SU-DHL-6 (cell line): ENCODE measurements around the gene TYMS.

Source experiments
- H2AFZ ChIP-seq: fragments of 200-600 bp; sonication (generic); 2 replicates; pipeline ENCODE4 v1.6.1; 2014; ENCODE audit warnings: low read depth, mild to moderate bottlenecking, moderate library complexity, mixed read lengths, antibody characterized with exemption, low read length; ENCODE audit not compliant: severe bottlenecking
- H3F3A ChIP-seq: fragments of 200-600 bp; shearing (Covaris generic); 2 replicates; pipeline ENCODE4 v1.6.0; 2016; ENCODE audit warnings: antibody characterized with exemption, mild to moderate bottlenecking; ENCODE audit not compliant: insufficient read depth
- H3K27ac ChIP-seq: fragments of 200-600 bp; sonication (generic); 2 replicates; pipeline ENCODE4 v1.5.1; 2016; ENCODE audit warnings: low read depth, mild to moderate bottlenecking, low read length, moderate library complexity, mixed read lengths
- H3K27me3 ChIP-seq: fragments of 200-600 bp; sonication (generic), shearing (Covaris generic); 2 replicates; pipeline ENCODE4 v1.6.0; 2014; ENCODE audit warnings: mild to moderate bottlenecking, low read length
- H3K36me3 ChIP-seq: fragments of 200-600 bp; sonication (generic); 2 replicates; pipeline ENCODE4 v1.6.1; 2014; ENCODE audit warnings: mild to moderate bottlenecking, low read length, mixed read lengths
- H3K4me2 ChIP-seq: fragments of 300-600, 200-600 bp; shearing (Covaris generic), sonication (generic); 2 replicates; pipeline ENCODE4 v1.6.0; 2014; ENCODE audit warnings: low read length, low read depth, mild to moderate bottlenecking; ENCODE audit not compliant: poor library complexity, severe bottlenecking
- H3K4me3 ChIP-seq: fragments of 200-600 bp; sonication (generic); 2 replicates; pipeline ENCODE4 v1.5.1; 2014; ENCODE audit warnings: antibody characterized with exemption, low read length, mild to moderate bottlenecking, mixed read lengths; ENCODE audit not compliant: insufficient read depth, poor library complexity, severe bottlenecking
- H3K79me2 ChIP-seq: fragments of 200-600 bp; sonication (generic); 2 replicates; pipeline ENCODE4 v1.6.1; 2014; ENCODE audit warnings: mild to moderate bottlenecking, low read length, moderate library complexity; ENCODE audit not compliant: insufficient read depth
- H3K9ac ChIP-seq: fragments of 200-600 bp; sonication (generic); 2 replicates; pipeline ENCODE4 v1.7.0; 2014; ENCODE audit warnings: mild to moderate bottlenecking, low read length
- H3K9me2 ChIP-seq: fragments of 200-600 bp; sonication (generic); replicated peaks from 2 replicates; pipeline ENCODE4 v1.6.1; 2014; ENCODE audit warnings: low read length; ENCODE audit not compliant: insufficient read depth
- H3K9me3 ChIP-seq: fragments of 200-600 bp; sonication (generic); 2 replicates; pipeline ENCODE4 v1.6.1; 2014; ENCODE audit warnings: low read length, mixed read lengths; ENCODE audit not compliant: insufficient read depth
- H4K20me1 ChIP-seq: fragments of 200-600 bp; sonication (generic); 2 replicates; pipeline ENCODE4 v1.6.1; 2014; ENCODE audit warnings: low read depth, mild to moderate bottlenecking, antibody characterized with exemption, low read length, moderate library complexity, mixed read lengths
- CTCF ChIP-seq: fragments of 200-600 bp; sonication (generic); IDR thresholded peaks from one replicate; pipeline ENCODE4 v1.5.1; 2017; ENCODE audit warnings: antibody characterized with exemption, mild to moderate bottlenecking, low read length, moderate library complexity; ENCODE audit not compliant: insufficient read depth, poor library complexity, severe bottlenecking
- EZH2phosphoT487 ChIP-seq: fragments of 200-600 bp; sonication (generic), shearing (Covaris generic); conservative IDR thresholded peaks from 2 replicates; pipeline ENCODE4 v1.6.1; 2018; ENCODE audit warnings: mild to moderate bottlenecking, antibody characterized with exemption, low read length, moderate library complexity, mixed read lengths

Gene TYMS

DNA sequence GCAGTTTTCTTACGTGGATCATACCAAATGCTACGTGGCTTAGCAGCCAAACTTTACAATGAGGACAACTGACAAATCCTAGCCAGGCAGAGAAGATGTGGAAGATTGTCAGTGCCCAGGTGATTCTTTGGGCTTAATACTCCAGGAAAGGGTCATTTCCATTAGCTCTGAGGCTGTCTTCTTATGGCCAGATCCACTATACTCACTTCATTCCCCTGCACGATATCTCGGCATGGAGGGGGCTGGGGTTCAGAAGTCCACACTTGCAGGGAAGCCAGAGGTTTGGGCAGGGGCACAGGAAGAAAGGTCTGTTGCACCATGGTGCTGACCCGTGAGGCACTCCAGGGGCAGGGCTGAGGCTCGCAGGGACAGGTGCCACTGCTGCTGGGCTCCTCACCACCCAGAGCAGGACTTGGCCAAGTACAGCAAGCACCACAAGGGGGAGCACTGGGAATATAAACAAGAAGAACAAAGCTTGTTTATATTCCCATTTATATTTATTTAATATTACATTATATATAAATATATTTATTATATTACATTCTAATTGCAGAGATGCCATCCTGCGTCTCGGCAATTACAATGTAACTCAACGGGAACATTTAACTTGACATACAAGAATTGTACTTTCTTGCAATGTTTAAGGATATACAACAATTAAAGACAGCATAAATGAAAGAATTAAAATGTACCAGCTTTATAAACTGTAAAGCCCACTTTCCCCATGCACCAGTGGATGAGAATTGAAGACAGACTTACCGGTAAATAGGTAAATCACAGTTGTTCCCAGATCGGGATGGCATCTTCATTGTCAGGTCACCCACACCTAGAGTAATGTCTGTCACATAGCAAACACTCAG lies 33.5 kb upstream of the TYMS start:
- no peaks in the 10 kb centered on the region for H4K20me1 ChIP-seq

DNA sequence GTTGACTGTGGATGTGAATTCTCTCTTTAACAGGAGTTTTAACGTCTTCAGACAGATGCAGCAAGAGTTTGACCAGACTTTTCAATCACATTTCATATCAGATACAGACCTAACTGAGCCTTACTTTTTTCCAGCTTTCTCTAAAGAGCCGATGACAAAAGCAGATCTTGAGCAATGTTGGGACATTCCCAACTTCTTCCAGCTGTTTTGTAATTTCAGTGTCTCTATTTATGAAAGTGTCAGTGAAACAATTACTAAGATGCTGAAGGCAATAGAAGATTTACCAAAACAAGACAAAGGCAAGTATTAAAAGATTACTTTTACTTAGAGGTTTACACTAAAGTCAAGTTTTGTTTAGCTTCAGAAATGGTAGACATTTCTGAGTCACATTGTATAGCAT lies 30.2 kb upstream of the TYMS start:
- Histone ChIP-seq H2AFZ (no peak overlapping the region), H3F3A (no peaks in the 10 kb centered on the region), H3K9me2 (no peaks in the 10 kb centered on the region), H3K79me2 (no peaks in the 10 kb centered on the region), H3K9ac (no peak overlapping the region), H3K27me3 (no peaks in the 10 kb centered on the region), H4K20me1 (no peaks in the 10 kb centered on the region), H3K9me3 (no peaks in the 10 kb centered on the region), H3K36me3 (no peaks in the 10 kb centered on the region), H3K27ac (no peak overlapping the region), H3K4me3 (no peak overlapping the region), H3K4me2 (no peak overlapping the region)
- TF ChIP-seq CTCF (no peak), EZH2phosphoT487 (no peak)

More for the DNA sequence above, 33.5 kb upstream of the TYMS start:
- H3K9me3 ChIP-seq, result no peaks in the 10 kb centered on the region
- no peaks in the 10 kb centered on the region for H3K9me2 ChIP-seq
- H3K79me2 ChIP-seq, result no peaks in the 10 kb centered on the region
- TF ChIP-seq EZH2phosphoT487, result no peak
- peak; percentile 52 for TF ChIP-seq CTCF
- no peak overlapping the region for H3K9ac ChIP-seq
- no peaks in the 10 kb centered on the region for H3K36me3 ChIP-seq
- no peak overlapping the region for H3K4me3 ChIP-seq
- no peak overlapping the region for H3K4me2 ChIP-seq
- no peak overlapping the region for H2AFZ ChIP-seq
- H3F3A ChIP-seq, result no peaks in the 10 kb centered on the region
- H3K27ac ChIP-seq, result no peak overlapping the region
- H3K27me3 ChIP-seq, result no peaks in the 10 kb centered on the region

DNA sequence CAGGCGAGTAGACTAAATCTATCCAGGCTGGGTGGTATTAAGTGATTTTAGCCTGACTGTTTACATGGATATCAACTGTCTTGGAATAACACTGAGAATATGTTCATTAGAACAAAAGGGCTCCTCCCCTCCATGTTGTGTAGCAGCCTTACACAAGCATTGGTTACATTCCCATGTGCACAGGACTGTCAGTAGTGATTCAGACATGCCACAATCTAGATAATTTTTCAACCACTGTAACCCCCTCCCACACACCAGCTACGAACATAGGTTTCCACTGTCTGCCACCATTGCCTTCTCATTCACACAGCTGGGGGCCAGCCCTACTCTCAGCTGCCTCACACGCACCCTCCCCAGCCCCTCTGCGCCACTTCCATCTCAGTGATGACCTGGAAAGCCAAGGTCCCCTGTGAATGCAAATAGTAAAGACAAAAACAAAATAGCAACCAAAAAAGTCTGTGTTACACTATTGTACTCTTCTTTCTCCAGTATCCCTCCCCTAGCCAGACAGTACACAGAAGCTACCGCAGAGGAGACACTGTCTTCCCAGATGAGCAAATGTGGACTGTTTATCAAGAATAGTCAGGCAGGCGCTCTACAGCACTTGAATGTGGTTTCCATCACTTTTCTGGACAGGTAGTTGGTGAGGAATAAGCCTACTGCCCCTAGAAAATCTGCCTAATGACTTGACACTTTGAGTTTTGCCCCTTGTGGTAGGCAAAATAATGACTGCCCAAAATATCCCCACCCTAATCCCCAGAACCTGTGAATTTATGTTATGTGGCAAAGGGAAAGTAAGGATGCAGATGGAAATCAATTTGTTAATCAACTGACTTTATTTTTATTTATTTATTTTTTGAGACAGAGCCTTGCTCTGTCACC lies 27.9 kb upstream of the TYMS start:
- Histone ChIP-seq H3K27ac (no peak overlapping the region), H3K9me2 (no peaks in the 10 kb centered on the region), H3K4me3 (no peak overlapping the region), H3K9ac (no peak overlapping the region), H4K20me1 (no peaks in the 10 kb centered on the region), H3K79me2 (no peaks in the 10 kb centered on the region), H3F3A (no peaks in the 10 kb centered on the region), H3K4me2 (no peak overlapping the region), H2AFZ (no peak overlapping the region), H3K9me3 (no peaks in the 10 kb centered on the region), H3K27me3 (no peaks in the 10 kb centered on the region), H3K36me3 (no peaks in the 10 kb centered on the region)
- no peak for TF ChIP-seq CTCF
- TF ChIP-seq EZH2phosphoT487, result no peak
